Heart left ventricle (tissue), 16 donors: ENCODE results near the gene USHBP1. TPM values are rescaled to one million over a fixed set of nuclear protein-coding genes. Genes with fewer than 3 reads are reported as not detected.

ENCODE experiments used
- ATAC-seq, 4 donors: fragments of 200-7000 bp; cut with Tn5 transposase; one replicate each; pipeline ENCODE4 v1.9.1; 2020 to 2022; ENCODE audit warnings: moderate library complexity in 4 of 4, mild to moderate bottlenecking in 3 of 4, moderate number of reproducible peaks in 1 of 4
- DNase-seq, 5 donors: peaks; one replicate each; pipeline ENCODE4 v3.0.0-alpha.2; 2020
- H3K27ac ChIP-seq, 12 donors: fragments of 200-600 bp; sonication (generic) in 4 of 12; one replicate each; pipeline versions ENCODE4 v1.5.0 to v1.8.0; 2016 to 2022; ENCODE audit warnings: mild to moderate bottlenecking in 2 of 12
- H3K27me3 ChIP-seq, 9 donors: fragments of 200-600 bp; sonication (generic) in 2 of 9; one replicate each; pipeline versions ENCODE4 v1.5.1 to v1.8.0; 2016 to 2022; ENCODE audit warnings: mild to moderate bottlenecking in 3 of 9
- H3K36me3 ChIP-seq, 9 donors: fragments of 200-600 bp; sonication (generic) in 2 of 9; one replicate each; pipeline versions ENCODE4 v1.5.0 to v1.8.0; 2018 to 2022; ENCODE audit warnings: mild to moderate bottlenecking in 2 of 9
- H3K4me1 ChIP-seq, 12 donors: fragments of 200-600 bp; sonication (generic) in 4 of 12; one replicate each; pipeline versions ENCODE4 v1.5.0 to v1.8.0; 2016 to 2022; ENCODE audit warnings: mild to moderate bottlenecking in 3 of 12
- H3K4me3 ChIP-seq, 12 donors: fragments of 200-600 bp; sonication (generic) in 4 of 12; one replicate each; pipeline versions ENCODE4 v1.5.0 to v1.8.0; 2017 to 2022; ENCODE audit warnings: mild to moderate bottlenecking in 9 of 12, moderate library complexity in 4 of 12
- H3K9me3 ChIP-seq, 12 donors: fragments of 200-600 bp; sonication (generic) in 4 of 12; one replicate each; pipeline versions ENCODE4 v1.5.0 to v1.8.0; 2016 to 2022; ENCODE audit warnings: mild to moderate bottlenecking in 1 of 12
- CTCF ChIP-seq, 12 donors: fragments of 200-600 bp; sonication (generic) in 4 of 12; IDR thresholded peaks; one replicate each; pipeline versions ENCODE4 v1.5.0 to v1.8.0; 2018 to 2022; ENCODE audit warnings: antibody characterized with exemption in 12 of 12, mild to moderate bottlenecking in 5 of 12
- POLR2A ChIP-seq, 2 donors: fragments of 450-650 bp; IDR thresholded peaks; one replicate each; pipeline ENCODE4 v1.6.1; 2017; ENCODE audit warnings: antibody characterized with exemption in 2 of 2, mild to moderate bottlenecking in 2 of 2, moderate library complexity in 2 of 2
- WGBS, 4 donors: extraction: QIAGEN DNeasy Blood & Tissue Kit in 2 of 4; methylation state at CpG; one replicate each; pipeline versions ENCODE4 v1.1.5 to v1.1.7; 2013 to 2018; 5-methylcytosine and 5-hydroxymethylcytosine counted together
- intact Hi-C, 10 donors: fragments of 100-400 bp; cut with DNase I; formaldehyde crosslinking; loops; one replicate each; pipeline versions ENCODE4 v1.11.1 to v1.14.2; 2022
- polyA plus RNA-seq, 2 donors: library from polyadenylated mRNA; stranded (reverse); fragments of 200-250 nt; gene quantifications; one replicate each; pipeline ENCODE4 v1.2.3, GENCODE V29; 2013
- total RNA-seq, 9 donors: library from RNA; depleted of rRNA in 2 of 9; stranded (reverse); fragments of >200 nt in 2 of 9; fragmentation: NEBNext Ultra II Directional in 3 of 9; extraction: Animal tissue kit (Norgen Biotek cat#: 25700) in 3 of 9; gene quantifications; one replicate each; pipeline versions ENCODE4 v1.1.0 to v1.2.4, GENCODE V29; 2016 to 2023
- donor health status: ischemic (EF 13 %, LVEDD 7.1; RV severe dilation, severe dysfunction).
- donor health status: healthy with polysubstance abuse.
- donor health status: DM: no; HTN: yes; CAD: no.
- donor health status: DM: no; HTN: no; CAD: no.
- donor health status: ischemic (EF 25% LVEDD 6.9; RV normal size, moderate dysfunction).
- donor health status: ischemic (EF 25% LVEDD 5.7; RV mildly dilated, moderate dysfunction).
- donor health status: healthy.
- donor health status: DM: yes; HTN: yes; CAD: no.
- donor health status: ischemic (EF 35%, LVEDD 5.7; RV mildly dilated, moderate dysfunction).
- donor health status: nonischemic (EF 11% LVEDD 7.7; RV severe dilation, severe dysfunction).
- donor health status: DM: yes; HTN: yes; CAD: no.
- donor health status: PGD.
- donor health status: ischemic (EF 29% LVEDD 5.4; RV normal size, mild dysfunction).
- donor health status: nonischemic (EF 23%, LVEDD 6.1; RV moderate dilation, normal function).

The USHBP1 gene
- total and polyA plus RNA-seq, 11 donors, result 3.7 to 14.6 (median 7.7) TPM

GRCh38 chr19:17214508-17215126, 49.9 kb downstream of the USHBP1 start:
- TF ChIP-seq CTCF (IDR thresholded peaks at IDR 0.05) (no peak), POLR2A (IDR thresholded peaks at IDR 0.05) (no peak)
- WGBS, 4 donors, result 27 to 33% (median 33%) methylated on average over 16 of the region's 16 CpGs
- H3K27ac ChIP-seq, result peak overlapping the region; percentile 90 to 97 (median 94)
- intact Hi-C loops, result loop anchor here in 4 of 10 donors (2.0 to 10.0 kb wide), 4 partner anchors 48 to 137 kb away; partner anchors contain the start of genes USHBP1 (in 2 of the 4), ANKLE1 (in 1 of the 4), BABAM1 (in 1 of the 4) and HAUS8 (in 1 of the 4)
- H3K4me1 ChIP-seq, result peaks cover 0 to 19% (median 11%) of the 10 kb centered on the region in 12 donors
- H3K36me3 ChIP-seq, result peaks cover 0 to 67% (median 53%) of the 10 kb centered on the region in 9 donors
- no peak for ATAC-seq
- H3K27me3 ChIP-seq, result no peaks in the 10 kb centered on the region
- no peaks in the 10 kb centered on the region for H3K9me3 ChIP-seq
- H3K4me3 ChIP-seq, result peak overlapping the region; percentile 38 to 83 (median 78)
- DNase-seq, result no peak

GRCh38 chr19:17213334-17213733, 51.2 kb downstream of the USHBP1 start:
- Histone ChIP-seq H3K9me3 (no peaks in the 10 kb centered on the region), H3K27me3 (no peaks in the 10 kb centered on the region), H3K4me1 (peaks cover 0 to 19% (median 11%) of the 10 kb centered on the region in 12 donors), H3K27ac (no peak overlapping the region), H3K36me3 (peaks cover 0 to 72% (median 54%) of the 10 kb centered on the region in 9 donors), H3K4me3 (no peak overlapping the region)
- no peak for ATAC-seq
- WGBS, 4 donors, result 86 to 92% (median 89%) methylated on average over 4 to 5 of the region's 5 CpGs
- intact Hi-C loops, result loop anchor here in 1 of 10 donors (10.0 kb wide), 1 partner anchor 71 kb away; the partner anchor contains the start of gene ANKLE1
- DNase-seq, result no peak
- TF ChIP-seq POLR2A (IDR thresholded peaks at IDR 0.05) (no peak), CTCF (IDR thresholded peaks at IDR 0.05) (no peak)

DNA sequence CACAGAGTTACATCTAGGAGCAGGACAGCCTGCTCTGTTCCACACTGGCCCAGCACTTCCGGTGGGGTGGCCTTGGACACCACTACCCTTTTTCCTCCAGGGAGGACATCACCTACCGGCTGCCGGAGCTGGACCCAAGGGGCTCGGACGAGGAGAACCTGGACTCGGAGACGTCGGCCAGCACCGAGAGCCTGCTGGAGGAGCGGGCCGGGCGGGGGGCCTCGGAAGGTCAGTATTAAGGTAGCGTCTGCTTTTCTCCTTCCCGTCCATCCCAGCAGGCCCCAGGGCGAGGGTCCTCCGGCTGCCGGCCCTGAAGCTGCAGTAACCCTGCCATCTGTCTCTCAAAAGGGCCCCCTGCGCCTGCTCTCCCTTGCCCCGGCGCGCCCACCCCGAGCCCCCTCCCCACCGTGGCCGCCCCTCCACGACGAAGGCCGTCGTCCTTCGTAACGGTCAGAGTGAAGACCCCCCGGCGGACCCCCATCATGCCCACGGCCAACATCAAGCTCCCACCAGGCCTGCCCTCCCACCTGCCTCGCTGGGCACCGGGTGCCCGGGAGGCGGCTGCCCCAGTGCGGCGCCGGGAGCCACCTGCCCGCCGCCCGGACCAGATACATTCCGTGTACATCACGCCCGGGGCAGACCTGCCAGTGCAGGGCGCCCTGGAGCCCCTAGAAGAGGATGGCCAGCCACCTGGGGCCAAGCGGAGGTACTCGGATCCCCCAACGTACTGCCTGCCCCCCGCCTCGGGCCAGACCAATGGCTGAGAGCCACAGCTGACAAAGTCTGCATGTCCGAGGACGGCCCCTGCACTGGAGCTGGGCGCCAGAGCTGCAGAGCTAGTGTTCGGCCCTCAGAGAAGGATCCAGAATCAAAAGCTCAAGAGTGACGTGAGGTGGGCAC, 52.7 kb downstream of the USHBP1 start:
- Histone ChIP-seq H3K4me1 (peaks cover 0 to 19% (median 11%) of the 10 kb centered on the region in 12 donors), H3K9me3 (no peaks in the 10 kb centered on the region), H3K27me3 (no peaks in the 10 kb centered on the region), H3K36me3 (peaks cover 0 to 70% (median 49%) of the 10 kb centered on the region in 9 donors), H3K27ac (no peak overlapping the region), H3K4me3 (no peak overlapping the region)
- WGBS, 4 donors, result 87 to 95% (median 94%) methylated on average over 16 to 58 of the region's 58 CpGs
- no peak for ATAC-seq
- intact Hi-C loops, result loop anchor here in 1 of 10 donors (10.0 kb wide), 1 partner anchor 73 kb away; the partner anchor contains the start of gene ANKLE1
- TF ChIP-seq CTCF (IDR thresholded peaks at IDR 0.05), result no peak
- no peak for TF ChIP-seq POLR2A (IDR thresholded peaks at IDR 0.05)
- DNase-seq, result no peak

DNA sequence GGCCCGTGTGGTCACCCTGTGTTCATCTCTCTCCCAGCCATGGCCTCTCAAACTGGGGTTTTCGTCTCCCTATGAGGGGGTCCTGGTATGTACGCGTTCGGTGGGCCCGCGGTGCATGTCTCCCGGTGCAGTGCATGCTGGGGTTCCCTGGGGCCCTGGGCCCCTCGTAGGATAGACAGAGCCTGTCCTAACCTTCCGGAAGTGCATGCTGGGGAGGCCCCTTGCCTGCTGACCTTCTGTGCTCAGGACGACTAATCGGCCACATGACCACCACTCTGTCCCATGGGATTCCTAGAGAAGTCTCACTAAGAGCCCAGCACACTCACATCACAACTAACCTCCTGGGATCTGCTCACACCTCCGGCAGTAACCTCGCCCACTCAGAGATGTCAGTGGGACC, 54.2 kb downstream of the USHBP1 start:
- intact Hi-C loops, result loop anchor here in 1 of 10 donors (10.0 kb wide), 1 partner anchor 75 kb away; the partner anchor contains the start of gene ANKLE1
- DNase-seq (no peak), ATAC-seq (no peak)
- Histone ChIP-seq H3K27me3 (no peaks in the 10 kb centered on the region), H3K36me3 (peaks cover 0 to 80% (median 58%) of the 10 kb centered on the region in 9 donors), H3K4me3 (no peak overlapping the region), H3K4me1 (peaks cover 0 to 9% (median 6%) of the 10 kb centered on the region in 12 donors), H3K27ac (no peak overlapping the region), H3K9me3 (no peaks in the 10 kb centered on the region)
- 82 to 88% (median 83%) methylated on average over 13 to 14 of the region's 14 CpGs for WGBS, 4 donors
- TF ChIP-seq CTCF (IDR thresholded peaks at IDR 0.05), result no peak
- no peak for TF ChIP-seq POLR2A (IDR thresholded peaks at IDR 0.05)
